WTC11 (cell line): ENCODE results near the gene GATC. TPM values are rescaled to one million over a fixed set of nuclear protein-coding genes. Genes with fewer than 3 reads are reported as not detected.

Experiments used
- ATAC-seq: fragments of 200-7000 bp; cut with Tn5 transposase; 2 replicates; pipeline ENCODE4 v1.10.0; 2021; ENCODE audit warnings: mild to moderate bottlenecking, moderate library complexity
- CTCF ChIA-PET: fragments of 300-600 bp; sonication (Branson Sonifier 250); formaldehyde crosslinking; loops from one replicate; lab custom pipeline; 2021; ENCODE audit warnings: antibody characterized with exemption; lab: Charles Lee
- POLR2A ChIA-PET: fragments of 350-600 bp; sonication (Branson Sonifier 250); formaldehyde crosslinking; loops from one replicate; lab custom pipeline; 2021; ENCODE audit warnings: antibody characterized with exemption; lab: Charles Lee
- DNase-seq: peaks from one replicate; pipeline ENCODE4 v3.0.0; 2021; ENCODE audit warnings: low spot score
- H3K27ac Mint-ChIP-seq: 2 replicates; pipeline ENCODE4 v1.8.0; 2021; ENCODE audit warnings: mixed read lengths
- H3K27me3 Mint-ChIP-seq: 2 replicates; pipeline ENCODE4 v1.8.0; 2021; ENCODE audit warnings: low read depth, mild to moderate bottlenecking, moderate library complexity, mixed read lengths
- H3K36me3 Mint-ChIP-seq: 2 replicates; pipeline ENCODE4 v1.8.0; 2021; ENCODE audit warnings: mixed read lengths
- H3K4me1 Mint-ChIP-seq: 2 replicates; pipeline ENCODE4 v1.8.0; 2022; ENCODE audit warnings: mixed read lengths
- H3K4me3 Mint-ChIP-seq: 2 replicates; pipeline ENCODE4 v1.8.0; 2021; ENCODE audit warnings: mild to moderate bottlenecking, moderate library complexity, mixed read lengths
- H3K9me3 Mint-ChIP-seq: 2 replicates; pipeline ENCODE4 v1.8.0; 2021; ENCODE audit warnings: mixed read lengths
- ATF1 ChIP-seq: sonication (generic); formaldehyde crosslinking; IDR thresholded peaks from 2 replicates; pipeline ENCODE4 v1.8.1; 2023; ENCODE audit warnings: mild to moderate bottlenecking, moderate library complexity, missing genetic modification reagents
- EMX1 ChIP-seq: fragments of 250-450 bp; sonication (Bioruptor Pico); IDR thresholded peaks from 2 replicates; pipeline ENCODE4 v1.8.0; 2021; ENCODE audit warnings: mild to moderate bottlenecking
- GABPB1 ChIP-seq: sonication (generic); formaldehyde crosslinking; IDR thresholded peaks from 2 replicates; pipeline ENCODE4 v1.8.1; 2023; ENCODE audit warnings: mild to moderate bottlenecking, missing genetic modification reagents
- GRHL2 ChIP-seq: fragments of 250-450 bp; sonication (Bioruptor Pico); IDR thresholded peaks from 2 replicates; pipeline ENCODE4 v1.8.0; 2022; ENCODE audit warnings: mild to moderate bottlenecking, moderate library complexity; ENCODE audit not compliant: insufficient replicate concordance, severe bottlenecking
- GTF2I ChIP-seq: fragments of 250-450 bp; sonication (Bioruptor Pico); conservative IDR thresholded peaks from 2 replicates; pipeline ENCODE4 v1.4.0; 2021; ENCODE audit warnings: mild to moderate bottlenecking
- JAZF1 ChIP-seq: fragments of 250-450 bp; sonication (Bioruptor Pico); IDR thresholded peaks from 2 replicates; pipeline ENCODE4 v1.9.0; 2021; ENCODE audit warnings: moderate library complexity, mild to moderate bottlenecking, inconsistent platforms
- NR1H2 ChIP-seq: sonication (generic); formaldehyde crosslinking; IDR thresholded peaks from 2 replicates; pipeline ENCODE4 v1.9.0; 2021; ENCODE audit warnings: mild to moderate bottlenecking, moderate library complexity, missing genetic modification reagents
- NR2C2 ChIP-seq: sonication (generic); formaldehyde crosslinking; IDR thresholded peaks from 2 replicates; pipeline ENCODE4 v1.8.0; 2022; ENCODE audit warnings: mild to moderate bottlenecking, missing genetic modification reagents
- PRRX2 ChIP-seq: fragments of 250-450 bp; sonication (Bioruptor Pico); IDR thresholded peaks from 2 replicates; pipeline ENCODE4 v1.8.0; 2021; ENCODE audit warnings: mild to moderate bottlenecking
- RELA ChIP-seq: sonication (generic); formaldehyde crosslinking; IDR thresholded peaks from 2 replicates; pipeline ENCODE4 v1.8.1; 2022; ENCODE audit warnings: missing genetic modification reagents, mild to moderate bottlenecking, borderline replicate concordance
- RORB ChIP-seq: fragments of 250-450 bp; sonication (Bioruptor Pico); IDR thresholded peaks from 2 replicates; pipeline ENCODE4 v1.9.0; 2021; ENCODE audit warnings: mild to moderate bottlenecking
- TEAD1 ChIP-seq: sonication (generic); formaldehyde crosslinking; IDR thresholded peaks from 2 replicates; pipeline ENCODE4 v1.8.0; 2022; ENCODE audit warnings: mild to moderate bottlenecking, missing genetic modification reagents
- ZBTB21 ChIP-seq: sonication (generic); formaldehyde crosslinking; IDR thresholded peaks from 2 replicates; pipeline ENCODE4 v1.8.1; 2023; ENCODE audit warnings: mild to moderate bottlenecking, missing genetic modification reagents, borderline replicate concordance
- ZNF232 ChIP-seq: sonication (generic); formaldehyde crosslinking; IDR thresholded peaks from 2 replicates; pipeline ENCODE4 v1.8.0; 2022; ENCODE audit warnings: mild to moderate bottlenecking, missing genetic modification reagents
- ZNF423 ChIP-seq: fragments of 250-450 bp; sonication (Bioruptor Pico); IDR thresholded peaks from 2 replicates; pipeline ENCODE4 v2.1.2; 2022; ENCODE audit warnings: mild to moderate bottlenecking, moderate library complexity
- ZNF671 ChIP-seq: fragments of 250-450 bp; sonication (Bioruptor Pico); IDR thresholded peaks from 2 replicates; pipeline ENCODE4 v1.8.0; 2021; ENCODE audit warnings: mild to moderate bottlenecking
- total RNA-seq: library from RNA; stranded (reverse); gene quantifications from 3 replicates; pipeline ENCODE4 v1.2.3, GENCODE V29; 2021
- TF ChIP-seq, protein P1 (sequence below): sonication (generic); formaldehyde crosslinking; IDR thresholded peaks from 2 replicates; pipeline ENCODE4 v1.8.1; 2022; ENCODE audit warnings: low read depth, missing genetic modification reagents, borderline replicate concordance
- TF ChIP-seq, protein P2 (sequence below): fragments of 250-450 bp; sonication (Bioruptor Pico); IDR thresholded peaks from 2 replicates; pipeline ENCODE4 v1.9.0; 2021; ENCODE audit warnings: mild to moderate bottlenecking, borderline replicate concordance
- TF ChIP-seq, protein P3 (sequence below): fragments of 200-600 bp; IDR thresholded peaks from 2 replicates; pipeline ENCODE4 v1.8.0; 2022; ENCODE audit warnings: antibody characterized with exemption

GATC gene
- total RNA-seq, 1 experiment from 2014 or later = 33.9 TPM

DNA sequence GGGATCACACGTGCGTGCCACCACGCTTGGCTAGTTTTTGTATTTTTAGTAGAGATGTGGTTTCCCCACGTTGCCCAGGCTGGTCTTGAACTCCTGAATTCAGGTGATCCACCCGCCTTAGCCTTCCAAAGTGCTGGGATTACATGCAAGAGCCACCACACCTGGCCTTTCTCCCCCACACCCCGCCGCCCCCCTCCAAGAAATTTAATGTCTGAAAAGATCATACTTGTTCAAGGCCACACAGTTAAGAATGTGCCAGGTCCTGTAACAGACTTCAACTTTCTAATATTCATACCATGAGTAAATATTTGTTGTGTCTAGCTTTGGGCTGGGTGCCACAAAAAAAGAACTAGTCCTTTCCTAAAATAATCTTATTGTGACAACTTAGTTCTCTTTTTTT lies 9.1 kb downstream of the GATC start:
- H3K36me3 Mint-ChIP-seq = peaks cover 49% of the 10 kb centered on the region
- ChIA-PET CTCF (interaction anchor here (0.5 to 2.9 kb wide), 2 partner anchors 138 to 153 kb away, joined by 3 to 12 read pairs; partner anchors contain the start of gene SIRT4), POLR2A (no interaction called here)
- TF ChIP-seq NR1H2 (CRISPR knock-in tag) (no peak), ZBTB21 (CRISPR knock-in tag) (no peak), EMX1 (CRISPR knock-in tag) (no peak), RORB (no peak), JAZF1 (CRISPR knock-in tag) (no peak), ZNF423 (CRISPR knock-in tag) (no peak), GABPB1 (no peak), ZNF232 (CRISPR knock-in tag) (no peak), RELA (CRISPR knock-in tag) (no peak), NR2C2 (CRISPR knock-in tag) (no peak), GTF2I (no peak), ZNF671 (CRISPR knock-in tag) (no peak), GRHL2 (no peak), ATF1 (CRISPR knock-in tag) (no peak), PRRX2 (CRISPR knock-in tag) (no peak)
- TF ChIP-seq, protein P1, sequence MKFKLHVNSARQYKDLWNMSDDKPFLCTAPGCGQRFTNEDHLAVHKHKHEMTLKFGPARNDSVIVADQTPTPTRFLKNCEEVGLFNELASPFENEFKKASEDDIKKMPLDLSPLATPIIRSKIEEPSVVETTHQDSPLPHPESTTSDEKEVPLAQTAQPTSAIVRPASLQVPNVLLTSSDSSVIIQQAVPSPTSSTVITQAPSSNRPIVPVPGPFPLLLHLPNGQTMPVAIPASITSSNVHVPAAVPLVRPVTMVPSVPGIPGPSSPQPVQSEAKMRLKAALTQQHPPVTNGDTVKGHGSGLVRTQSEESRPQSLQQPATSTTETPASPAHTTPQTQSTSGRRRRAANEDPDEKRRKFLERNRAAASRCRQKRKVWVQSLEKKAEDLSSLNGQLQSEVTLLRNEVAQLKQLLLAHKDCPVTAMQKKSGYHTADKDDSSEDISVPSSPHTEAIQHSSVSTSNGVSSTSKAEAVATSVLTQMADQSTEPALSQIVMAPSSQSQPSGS (CRISPR knock-in tag) = no peak
- TF ChIP-seq, protein P2, sequence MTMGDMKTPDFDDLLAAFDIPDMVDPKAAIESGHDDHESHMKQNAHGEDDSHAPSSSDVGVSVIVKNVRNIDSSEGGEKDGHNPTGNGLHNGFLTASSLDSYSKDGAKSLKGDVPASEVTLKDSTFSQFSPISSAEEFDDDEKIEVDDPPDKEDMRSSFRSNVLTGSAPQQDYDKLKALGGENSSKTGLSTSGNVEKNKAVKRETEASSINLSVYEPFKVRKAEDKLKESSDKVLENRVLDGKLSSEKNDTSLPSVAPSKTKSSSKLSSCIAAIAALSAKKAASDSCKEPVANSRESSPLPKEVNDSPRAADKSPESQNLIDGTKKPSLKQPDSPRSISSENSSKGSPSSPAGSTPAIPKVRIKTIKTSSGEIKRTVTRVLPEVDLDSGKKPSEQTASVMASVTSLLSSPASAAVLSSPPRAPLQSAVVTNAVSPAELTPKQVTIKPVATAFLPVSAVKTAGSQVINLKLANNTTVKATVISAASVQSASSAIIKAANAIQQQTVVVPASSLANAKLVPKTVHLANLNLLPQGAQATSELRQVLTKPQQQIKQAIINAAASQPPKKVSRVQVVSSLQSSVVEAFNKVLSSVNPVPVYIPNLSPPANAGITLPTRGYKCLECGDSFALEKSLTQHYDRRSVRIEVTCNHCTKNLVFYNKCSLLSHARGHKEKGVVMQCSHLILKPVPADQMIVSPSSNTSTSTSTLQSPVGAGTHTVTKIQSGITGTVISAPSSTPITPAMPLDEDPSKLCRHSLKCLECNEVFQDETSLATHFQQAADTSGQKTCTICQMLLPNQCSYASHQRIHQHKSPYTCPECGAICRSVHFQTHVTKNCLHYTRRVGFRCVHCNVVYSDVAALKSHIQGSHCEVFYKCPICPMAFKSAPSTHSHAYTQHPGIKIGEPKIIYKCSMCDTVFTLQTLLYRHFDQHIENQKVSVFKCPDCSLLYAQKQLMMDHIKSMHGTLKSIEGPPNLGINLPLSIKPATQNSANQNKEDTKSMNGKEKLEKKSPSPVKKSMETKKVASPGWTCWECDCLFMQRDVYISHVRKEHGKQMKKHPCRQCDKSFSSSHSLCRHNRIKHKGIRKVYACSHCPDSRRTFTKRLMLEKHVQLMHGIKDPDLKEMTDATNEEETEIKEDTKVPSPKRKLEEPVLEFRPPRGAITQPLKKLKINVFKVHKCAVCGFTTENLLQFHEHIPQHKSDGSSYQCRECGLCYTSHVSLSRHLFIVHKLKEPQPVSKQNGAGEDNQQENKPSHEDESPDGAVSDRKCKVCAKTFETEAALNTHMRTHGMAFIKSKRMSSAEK (CRISPR knock-in tag) = no peak
- H3K4me3 Mint-ChIP-seq = no peak overlapping the region
- no peaks in the 10 kb centered on the region for H3K9me3 Mint-ChIP-seq
- ATAC-seq (no peak), DNase-seq (no peak)
- H3K27ac Mint-ChIP-seq = no peak overlapping the region
- H3K27me3 Mint-ChIP-seq = no peaks in the 10 kb centered on the region
- H3K4me1 Mint-ChIP-seq = no peaks in the 10 kb centered on the region

DNA sequence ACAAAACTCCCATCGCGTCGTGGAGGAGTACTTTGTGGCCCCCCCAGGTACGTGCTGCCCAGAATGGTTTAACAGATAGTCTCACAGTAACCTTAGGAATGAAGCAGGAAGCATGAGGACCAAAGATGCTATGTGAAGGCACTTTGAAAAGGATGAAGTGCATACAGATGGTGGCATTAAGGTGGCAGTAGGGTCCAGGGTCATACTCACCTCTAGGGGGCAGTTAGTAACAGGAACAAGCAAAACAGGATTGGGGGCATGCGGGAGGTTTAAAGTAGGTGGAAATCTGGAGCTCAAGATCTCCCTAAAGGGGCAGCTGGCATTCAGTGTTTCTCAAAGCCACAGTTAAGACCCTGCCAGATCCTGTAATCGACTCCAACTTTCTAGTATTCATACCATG lies 10.9 kb downstream of the GATC start:
- H3K27me3 Mint-ChIP-seq = no peaks in the 10 kb centered on the region
- TF ChIP-seq, protein P3, sequence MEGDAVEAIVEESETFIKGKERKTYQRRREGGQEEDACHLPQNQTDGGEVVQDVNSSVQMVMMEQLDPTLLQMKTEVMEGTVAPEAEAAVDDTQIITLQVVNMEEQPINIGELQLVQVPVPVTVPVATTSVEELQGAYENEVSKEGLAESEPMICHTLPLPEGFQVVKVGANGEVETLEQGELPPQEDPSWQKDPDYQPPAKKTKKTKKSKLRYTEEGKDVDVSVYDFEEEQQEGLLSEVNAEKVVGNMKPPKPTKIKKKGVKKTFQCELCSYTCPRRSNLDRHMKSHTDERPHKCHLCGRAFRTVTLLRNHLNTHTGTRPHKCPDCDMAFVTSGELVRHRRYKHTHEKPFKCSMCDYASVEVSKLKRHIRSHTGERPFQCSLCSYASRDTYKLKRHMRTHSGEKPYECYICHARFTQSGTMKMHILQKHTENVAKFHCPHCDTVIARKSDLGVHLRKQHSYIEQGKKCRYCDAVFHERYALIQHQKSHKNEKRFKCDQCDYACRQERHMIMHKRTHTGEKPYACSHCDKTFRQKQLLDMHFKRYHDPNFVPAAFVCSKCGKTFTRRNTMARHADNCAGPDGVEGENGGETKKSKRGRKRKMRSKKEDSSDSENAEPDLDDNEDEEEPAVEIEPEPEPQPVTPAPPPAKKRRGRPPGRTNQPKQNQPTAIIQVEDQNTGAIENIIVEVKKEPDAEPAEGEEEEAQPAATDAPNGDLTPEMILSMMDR = 0 out of 2 replicates have a peak, but pooled peaks have one; percentile 15
- no peak for TF ChIP-seq TEAD1 (CRISPR knock-in tag)
- TF ChIP-seq, all 79 proteins: peak for 1
- POLR2A ChIA-PET = interaction anchor here (0.6 to 0.7 kb wide), 3 partner anchors 9 to 120 kb away, joined by 4 to 6 read pairs (median 5); no protein-coding TSS in a partner anchor
- Mint-ChIP-seq H3K4me3 (no peak overlapping the region), H3K27ac (no peak overlapping the region), H3K4me1 (no peaks in the 10 kb centered on the region), H3K36me3 (peaks cover 58% of the 10 kb centered on the region), H3K9me3 (no peaks in the 10 kb centered on the region)
- CTCF ChIA-PET = interaction anchor here (0.5 to 4.3 kb wide), 40 partner anchors 8 to 980 kb away, joined by 3 to 44 read pairs (median 4); partner anchors contain the start of genes COQ5, COX6A1, DYNLL1 and GATC
- DNase-seq = peak; percentile 30
- ATAC-seq = peak; percentile 77
